Cardiac muscle cell (in vitro differentiated cells and primary cell): ENCODE results near the gene RBP3. TPM values are rescaled to one million over a fixed set of nuclear protein-coding genes. Genes with fewer than 3 reads are reported as not detected.

Experiments
- DNase-seq, 2 donors: peaks; one replicate each; pipeline versions ENCODE4 v3.0.0 to v3.0.0-alpha.2; 2010 to 2017; ENCODE audit warnings: low read depth in 1 of 2, low spot score in 1 of 2
- H3K27ac ChIP-seq: fragments of 200-600 bp; sonication (generic); 2 replicates; pipeline ENCODE4 v1.5.1; 2016
- H3K27me3 ChIP-seq: fragments of 200-600 bp; sonication (generic); 2 replicates; pipeline ENCODE4 v1.6.0; 2016; ENCODE audit warnings: control low read depth
- H3K36me3 ChIP-seq: fragments of 200-600 bp; sonication (generic); 2 replicates; pipeline ENCODE4 v1.5.1; 2016; ENCODE audit warnings: control low read depth
- H3K4me1 ChIP-seq: fragments of 200-600 bp; sonication (generic); 2 replicates; pipeline ENCODE4 v1.8.1; 2017; ENCODE audit warnings: low read depth, mild to moderate bottlenecking, mixed run types
- H3K4me3 ChIP-seq: fragments of 200-600 bp; sonication (generic); 2 replicates; pipeline ENCODE4 v1.5.1; 2016; ENCODE audit warnings: mild to moderate bottlenecking
- H3K9me3 ChIP-seq: fragments of 200-600 bp; sonication (generic); 2 replicates; pipeline ENCODE4 v1.5.1; 2017; ENCODE audit warnings: low read depth, mild to moderate bottlenecking, control low read depth
- polyA plus RNA-seq: library from polyadenylated mRNA; unstranded; fragments of >200 nt; fragmentation: Nextera tagmentation; extraction: Ambion mirVana; gene quantifications from 2 replicates; pipeline ENCODE4 v1.2.1, GENCODE V29; 2016
- total RNA-seq: library from RNA; depleted of rRNA; stranded (reverse); fragments of >200 nt; gene quantifications from 2 replicates; pipeline ENCODE4 v1.2.3, GENCODE V29; 2016
- TF ChIP-seq, protein P1 (sequence below): IDR thresholded peaks from 2 replicates; pipeline ENCODE4 v1.5.1; 2012; ENCODE audit warnings: low read depth, mild to moderate bottlenecking, low read length

RBP3 gene
- total and polyA plus RNA-seq, 2 experiments from 2014 or later = not detected

DNA sequence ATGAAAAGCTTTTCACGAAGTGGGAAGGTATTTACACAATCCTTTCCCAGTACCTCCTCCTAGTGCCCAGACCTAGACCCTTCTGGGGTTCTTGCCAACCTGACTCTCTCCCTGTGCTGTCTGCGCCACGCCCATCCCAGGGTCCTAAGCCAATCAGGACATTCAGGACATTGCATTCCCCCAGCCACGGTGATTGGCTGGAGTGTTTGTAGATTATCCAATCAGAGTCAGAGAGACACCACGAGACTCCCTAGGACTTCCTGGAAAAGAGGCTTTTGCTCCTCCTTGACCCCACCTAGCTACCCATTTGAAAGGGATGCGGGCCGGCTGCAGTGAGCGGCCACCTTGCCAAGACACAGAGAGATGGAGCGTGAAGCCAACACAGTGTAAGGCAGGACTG is 29.5 kb upstream of the RBP3 start:
- TF ChIP-seq, protein P1, sequence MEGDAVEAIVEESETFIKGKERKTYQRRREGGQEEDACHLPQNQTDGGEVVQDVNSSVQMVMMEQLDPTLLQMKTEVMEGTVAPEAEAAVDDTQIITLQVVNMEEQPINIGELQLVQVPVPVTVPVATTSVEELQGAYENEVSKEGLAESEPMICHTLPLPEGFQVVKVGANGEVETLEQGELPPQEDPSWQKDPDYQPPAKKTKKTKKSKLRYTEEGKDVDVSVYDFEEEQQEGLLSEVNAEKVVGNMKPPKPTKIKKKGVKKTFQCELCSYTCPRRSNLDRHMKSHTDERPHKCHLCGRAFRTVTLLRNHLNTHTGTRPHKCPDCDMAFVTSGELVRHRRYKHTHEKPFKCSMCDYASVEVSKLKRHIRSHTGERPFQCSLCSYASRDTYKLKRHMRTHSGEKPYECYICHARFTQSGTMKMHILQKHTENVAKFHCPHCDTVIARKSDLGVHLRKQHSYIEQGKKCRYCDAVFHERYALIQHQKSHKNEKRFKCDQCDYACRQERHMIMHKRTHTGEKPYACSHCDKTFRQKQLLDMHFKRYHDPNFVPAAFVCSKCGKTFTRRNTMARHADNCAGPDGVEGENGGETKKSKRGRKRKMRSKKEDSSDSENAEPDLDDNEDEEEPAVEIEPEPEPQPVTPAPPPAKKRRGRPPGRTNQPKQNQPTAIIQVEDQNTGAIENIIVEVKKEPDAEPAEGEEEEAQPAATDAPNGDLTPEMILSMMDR = no peak
- no peak for DNase-seq
- H3K27ac ChIP-seq = no peak overlapping the region
- H3K36me3 ChIP-seq = no peaks in the 10 kb centered on the region
- H3K4me3 ChIP-seq = no peak overlapping the region
- H3K27me3 ChIP-seq = no peaks in the 10 kb centered on the region
- H3K9me3 ChIP-seq = no peaks in the 10 kb centered on the region
- peaks cover 33% of the 10 kb centered on the region for H3K4me1 ChIP-seq

GRCh38 chr10:47319784-47320183 is 28.4 kb upstream of the RBP3 start:
- no peaks in the 10 kb centered on the region for H3K36me3 ChIP-seq
- no peak overlapping the region for H3K4me3 ChIP-seq
- DNase-seq = no peak
- H3K9me3 ChIP-seq = no peaks in the 10 kb centered on the region
- H3K27me3 ChIP-seq = no peaks in the 10 kb centered on the region
- peaks cover 39% of the 10 kb centered on the region for H3K4me1 ChIP-seq
- TF ChIP-seq, protein P1 = no peak
- no peak overlapping the region for H3K27ac ChIP-seq

DNA sequence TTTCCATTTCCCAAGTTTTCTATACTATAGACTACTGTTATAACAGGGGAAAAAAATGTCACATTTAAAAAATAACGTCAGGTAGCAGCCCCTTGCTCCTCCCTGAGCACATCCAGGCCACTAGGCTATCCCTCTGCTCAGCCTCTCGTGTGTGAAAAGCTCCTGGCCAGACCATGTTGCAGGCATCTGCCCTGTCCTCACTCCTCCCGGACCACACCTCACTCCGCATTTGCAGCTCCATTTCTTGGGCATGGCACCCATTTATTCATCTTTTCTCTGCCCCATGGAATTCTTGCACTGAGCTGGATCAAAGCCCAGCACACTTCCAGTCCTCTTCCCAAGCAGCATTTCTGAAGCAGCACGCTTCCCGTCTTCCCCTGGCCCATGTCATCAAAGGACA is 27.4 kb upstream of the RBP3 start:
- Histone ChIP-seq H3K27me3 (no peaks in the 10 kb centered on the region), H3K4me1 (peaks cover 39% of the 10 kb centered on the region), H3K27ac (peak overlapping the region; percentile 29), H3K9me3 (no peaks in the 10 kb centered on the region), H3K36me3 (no peaks in the 10 kb centered on the region), H3K4me3 (no peak overlapping the region)
- no peak for DNase-seq
- TF ChIP-seq, protein P1 = no peak

- no peaks in the 10 kb centered on the region for H3K27me3 ChIP-seq
- no peak overlapping the region for H3K4me3 ChIP-seq
- peaks cover 43% of the 10 kb centered on the region for H3K4me1 ChIP-seq
- TF ChIP-seq, protein P1 = no peak
- no peaks in the 10 kb centered on the region for H3K9me3 ChIP-seq
- peak overlapping the region; percentile 29 for H3K27ac ChIP-seq
- no peaks in the 10 kb centered on the region for H3K36me3 ChIP-seq
- no peak for DNase-seq
Observed at GRCh38 chr10:47321521-47322195, 26.5 kb upstream of the RBP3 start.

DNA sequence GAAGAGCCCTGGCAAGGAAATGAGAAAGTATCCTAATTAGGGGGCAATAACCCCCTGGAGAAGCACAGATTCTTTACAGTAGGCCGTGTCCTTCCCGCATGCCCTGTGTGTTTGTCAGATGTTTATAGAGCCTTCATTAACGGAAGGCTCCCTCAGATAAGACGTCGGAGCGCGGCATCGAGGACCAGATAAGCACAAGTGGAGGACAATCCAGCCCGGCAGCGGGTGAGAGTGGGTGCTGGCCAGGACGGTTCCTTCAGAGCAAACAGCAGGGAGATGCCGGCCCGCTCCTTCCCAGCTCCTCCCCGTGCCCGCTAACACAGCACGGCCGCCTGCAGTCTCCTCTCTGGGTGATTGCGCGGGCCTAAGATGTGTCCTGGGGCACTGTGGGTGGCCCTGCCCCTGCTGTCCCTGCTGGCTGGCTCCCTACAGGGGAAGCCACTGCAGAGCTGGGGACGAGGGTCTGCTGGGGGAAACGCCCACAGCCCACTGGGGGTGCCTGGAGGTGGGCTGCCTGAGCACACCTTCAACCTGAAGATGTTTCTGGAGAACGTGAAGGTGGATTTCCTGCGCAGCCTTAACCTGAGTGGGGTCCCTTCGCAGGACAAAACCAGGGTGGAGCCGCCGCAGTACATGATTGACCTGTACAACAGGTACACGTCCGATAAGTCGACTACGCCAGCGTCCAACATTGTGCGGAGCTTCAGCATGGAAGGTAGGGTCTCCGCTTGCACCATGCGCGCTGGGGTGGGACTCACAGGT is 25.7 kb upstream of the RBP3 start, which contains the start of gene GDF2:
TSS of gene GDF2 (plus strand) at position 155 of the 762 bp plus-strand sequence. CDS start at position 370, 215 bp downstream.
- Histone ChIP-seq H3K36me3 (no peaks in the 10 kb centered on the region), H3K9me3 (no peaks in the 10 kb centered on the region), H3K27ac (peak within 1 kb of the TSS; percentile 29), H3K4me1 (peaks cover 50% of the 10 kb centered on the region), H3K27me3 (no peaks in the 10 kb centered on the region), H3K4me3 (no peak within 1 kb of the TSS)
- TF ChIP-seq, protein P1 = no peak
- peak in 1 of 2 donors; percentile 30 for DNase-seq
